ENCODE data around the gene EFEMP2. TPM values are rescaled to one million over a fixed set of nuclear protein-coding genes. Genes with fewer than 3 reads are reported as not detected.

Gene EFEMP2
- 10 to 100 TPM in 2 of 4 donors, 1 to 10 TPM in 2; 3.6 to 29.0 (median 10.2) TPM for total RNA-seq

- Histone ChIP-seq H3K36me3 (peaks cover 0 to 6% (median 0%) of the 10 kb centered on the region in 3 donors), H3K27me3 (no peaks in the 10 kb centered on the region), H3K4me3 (peak within 1 kb of the TSS; percentile 35 to 73 (median 61)), H3K4me1 (peaks cover 16 to 48% (median 18%) of the 10 kb centered on the region in 3 donors), H3K9me3 (no peaks in the 10 kb centered on the region), H3K27ac (peak within 1 kb of the TSS; percentile 81 to 95 (median 87))
- intact Hi-C loops (cut with DNase I), result no loop called here
- DNase-seq, result no peak
- 0 to 1% methylated on average over 5 to 7 of the region's 69 CpGs for WGBS, 2 donors
- TF ChIP-seq, protein P1, sequence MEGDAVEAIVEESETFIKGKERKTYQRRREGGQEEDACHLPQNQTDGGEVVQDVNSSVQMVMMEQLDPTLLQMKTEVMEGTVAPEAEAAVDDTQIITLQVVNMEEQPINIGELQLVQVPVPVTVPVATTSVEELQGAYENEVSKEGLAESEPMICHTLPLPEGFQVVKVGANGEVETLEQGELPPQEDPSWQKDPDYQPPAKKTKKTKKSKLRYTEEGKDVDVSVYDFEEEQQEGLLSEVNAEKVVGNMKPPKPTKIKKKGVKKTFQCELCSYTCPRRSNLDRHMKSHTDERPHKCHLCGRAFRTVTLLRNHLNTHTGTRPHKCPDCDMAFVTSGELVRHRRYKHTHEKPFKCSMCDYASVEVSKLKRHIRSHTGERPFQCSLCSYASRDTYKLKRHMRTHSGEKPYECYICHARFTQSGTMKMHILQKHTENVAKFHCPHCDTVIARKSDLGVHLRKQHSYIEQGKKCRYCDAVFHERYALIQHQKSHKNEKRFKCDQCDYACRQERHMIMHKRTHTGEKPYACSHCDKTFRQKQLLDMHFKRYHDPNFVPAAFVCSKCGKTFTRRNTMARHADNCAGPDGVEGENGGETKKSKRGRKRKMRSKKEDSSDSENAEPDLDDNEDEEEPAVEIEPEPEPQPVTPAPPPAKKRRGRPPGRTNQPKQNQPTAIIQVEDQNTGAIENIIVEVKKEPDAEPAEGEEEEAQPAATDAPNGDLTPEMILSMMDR (IDR thresholded peaks at IDR 0.05), result no peak
- no peak for TF ChIP-seq POLR2A (IDR thresholded peaks at IDR 0.05)
Measured at GRCh38 chr11:65872586-65873317, at the start of gene EFEMP2. Gene EFEMP2 (minus strand): TSS chr11:65872800. CDS start chr11:65872354, 446 bp downstream.

- DNase-seq, result no peak
- Histone ChIP-seq H3K4me1 (peaks cover 28 to 52% (median 28%) of the 10 kb centered on the region in 3 donors), H3K4me3 (no peak overlapping the region), H3K36me3 (peaks cover 0 to 51% (median 0%) of the 10 kb centered on the region in 3 donors), H3K9me3 (no peaks in the 10 kb centered on the region), H3K27me3 (no peaks in the 10 kb centered on the region), H3K27ac (no peak overlapping the region)
- WGBS, 2 donors, result 89 to 92% methylated on average over 7 to 10 of the region's 10 CpGs
- TF ChIP-seq, protein P1 (IDR thresholded peaks at IDR 0.05), result no peak
- TF ChIP-seq POLR2A (IDR thresholded peaks at IDR 0.05), result no peak
- intact Hi-C loops (cut with DNase I), result no loop called here
Measured at GRCh38 chr11:65921876-65922275, 49.3 kb upstream of the EFEMP2 start.

- intact Hi-C loops (cut with DNase I), result no loop called here
- DNase-seq, result no peak
- Histone ChIP-seq H3K4me3 (peak overlapping the region in 2 of 4 donors; percentile 89 to 98), H3K4me1 (peaks cover 36 to 60% (median 36%) of the 10 kb centered on the region in 3 donors), H3K27me3 (no peaks in the 10 kb centered on the region), H3K27ac (peak overlapping the region in 3 of 4 donors; percentile 13 to 99 (median 98)), H3K36me3 (peaks cover 0 to 51% (median 0%) of the 10 kb centered on the region in 3 donors), H3K9me3 (no peaks in the 10 kb centered on the region)
- 40 to 92% methylated on average over 2 to 6 of the region's 12 CpGs for WGBS, 2 donors
- TF ChIP-seq, protein P1 (IDR thresholded peaks at IDR 0.05), result no peak
- no peak for TF ChIP-seq POLR2A (IDR thresholded peaks at IDR 0.05)
Measured at GRCh38 chr11:65921033-65921555, 48.5 kb upstream of the EFEMP2 start.

GRCh38 chr11:65920372-65920802 lies 47.8 kb upstream of the EFEMP2 start:
- no peak for TF ChIP-seq POLR2A (IDR thresholded peaks at IDR 0.05)
- TF ChIP-seq, protein P1 (IDR thresholded peaks at IDR 0.05), result no peak
- Histone ChIP-seq H3K27me3 (no peaks in the 10 kb centered on the region), H3K9me3 (no peaks in the 10 kb centered on the region), H3K27ac (peak overlapping the region; percentile 91 to 99 (median 96)), H3K36me3 (peaks cover 0 to 51% (median 0%) of the 10 kb centered on the region in 3 donors), H3K4me1 (peaks cover 43 to 67% (median 43%) of the 10 kb centered on the region in 3 donors), H3K4me3 (peak overlapping the region; percentile 89 to 98 (median 94))
- DNase-seq, result no peak
- WGBS, 2 donors, result 51 to 65% methylated on average over 13 of the region's 15 CpGs
- intact Hi-C loops (cut with DNase I), result no loop called here

All from esophagus squamous epithelium (tissue), 5 donors.